NCI-H2227 (cell line): ENCODE measurements around the gene PPP4C.

Experiments used
- DNase-seq: peaks from one replicate; lab custom pipeline; 2025; ENCODE audit not compliant: unreplicated experiment; lab: John Stamatoyannopoulos, UW

PPP4C gene

GRCh38 chr16:30079480-30079879 is 3.7 kb downstream of the PPP4C start:
- DNase-seq = no peak

GRCh38 chr16:30082545-30083090 is 6.8 kb downstream of the PPP4C start:
- DNase-seq = no peak

GRCh38 chr16:30083216-30084055 is 7.6 kb downstream of the PPP4C start:
- no peak for DNase-seq

DNA sequence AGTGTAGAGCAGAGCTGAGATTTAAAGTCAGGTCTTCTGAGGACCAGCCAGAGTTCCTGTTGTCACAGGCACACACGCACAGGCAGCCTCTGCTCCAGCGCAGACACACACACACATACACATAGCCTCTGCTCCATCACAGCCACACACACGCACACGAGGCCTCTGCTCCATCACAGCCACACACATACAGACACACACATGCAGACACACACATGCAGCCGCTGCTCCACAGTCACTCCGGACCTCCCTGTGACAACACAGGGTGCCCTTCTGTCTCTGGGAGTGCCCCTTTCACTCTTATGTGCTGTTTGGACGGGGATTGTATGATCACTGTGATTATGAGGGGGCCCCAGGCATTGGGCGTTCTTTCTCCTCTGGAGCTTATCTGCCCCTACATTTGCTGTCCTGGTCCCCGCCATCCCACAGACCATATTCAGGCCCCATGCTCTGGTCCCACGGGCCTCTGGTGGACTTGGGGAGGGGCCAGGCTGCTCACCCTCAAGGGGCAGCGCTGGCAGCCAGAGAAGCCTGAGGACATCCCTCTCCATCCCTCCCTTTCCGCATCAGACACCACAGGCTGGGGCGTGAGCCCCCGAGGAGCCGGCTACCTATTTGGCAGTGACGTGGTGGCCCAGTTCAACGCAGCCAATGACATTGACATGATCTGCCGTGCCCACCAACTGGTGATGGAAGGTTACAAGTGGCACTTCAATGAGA is 8.5 kb downstream of the PPP4C start:
- DNase-seq = no peak

DNA sequence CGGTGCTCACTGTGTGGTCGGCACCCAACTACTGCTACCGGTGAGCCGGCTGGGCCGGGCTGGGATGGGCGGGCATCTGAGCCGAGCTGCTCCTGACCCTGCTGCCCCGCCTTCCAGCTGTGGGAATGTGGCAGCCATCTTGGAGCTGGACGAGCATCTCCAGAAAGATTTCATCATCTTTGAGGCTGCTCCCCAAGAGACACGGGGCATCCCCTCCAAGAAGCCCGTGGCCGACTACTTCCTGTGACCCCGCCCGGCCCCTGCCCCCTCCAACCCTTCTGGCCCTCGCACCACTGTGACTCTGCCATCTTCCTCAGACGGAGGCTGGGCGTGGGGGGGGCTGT is 9.0 kb downstream of the PPP4C start:
- DNase-seq = no peak

- no peak for DNase-seq
These were observed 9.5 kb downstream of the PPP4C start for GRCh38 chr16:30085247-30085646.

GRCh38 chr16:30085820-30086219 is 10.0 kb downstream of the PPP4C start:
- no peak for DNase-seq

DNA sequence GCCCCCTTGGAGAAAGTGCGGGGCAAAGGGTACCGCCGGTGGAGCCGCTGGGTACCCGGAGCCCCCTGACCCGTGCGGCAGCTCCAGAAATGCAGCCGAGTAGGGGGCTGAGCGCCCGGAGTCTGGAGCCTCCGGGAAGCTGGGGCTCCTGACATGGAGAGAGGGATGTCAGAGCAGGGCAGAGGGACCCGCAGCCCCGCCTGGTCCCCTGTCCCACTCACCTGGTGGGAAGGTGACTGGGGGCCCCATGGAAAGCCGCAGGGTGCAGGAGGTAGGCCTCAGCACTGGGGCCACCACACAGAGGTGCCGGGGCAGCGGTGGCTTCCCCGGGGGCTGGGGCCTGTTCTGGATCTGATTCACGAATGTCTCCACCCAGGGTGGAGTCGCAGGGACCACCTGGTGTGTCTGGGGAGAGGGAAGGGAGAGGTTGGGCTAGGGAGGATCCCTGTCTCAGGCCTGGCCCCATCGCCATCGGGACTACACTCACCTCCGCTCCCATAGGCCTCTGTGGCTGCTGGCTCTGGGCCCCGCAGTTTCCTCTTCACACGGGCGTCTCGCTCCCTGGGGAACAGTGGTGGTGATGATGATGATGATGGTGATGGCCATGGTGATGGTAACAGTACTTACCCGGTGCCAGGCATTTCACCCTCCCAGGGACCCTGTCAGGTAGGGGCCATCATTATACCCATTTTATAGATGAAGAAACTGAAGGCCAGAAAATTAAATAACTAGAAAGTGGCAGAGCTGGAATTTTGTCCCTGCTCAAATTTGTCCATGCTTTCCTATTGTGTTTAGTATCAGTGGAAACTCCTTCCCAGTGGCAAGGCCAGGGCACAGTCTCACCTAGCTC is 10.7 kb downstream of the PPP4C start:
- no peak for DNase-seq

- DNase-seq = no peak
These were observed 11.5 kb downstream of the PPP4C start for GRCh38 chr16:30087181-30087898.

DNA sequence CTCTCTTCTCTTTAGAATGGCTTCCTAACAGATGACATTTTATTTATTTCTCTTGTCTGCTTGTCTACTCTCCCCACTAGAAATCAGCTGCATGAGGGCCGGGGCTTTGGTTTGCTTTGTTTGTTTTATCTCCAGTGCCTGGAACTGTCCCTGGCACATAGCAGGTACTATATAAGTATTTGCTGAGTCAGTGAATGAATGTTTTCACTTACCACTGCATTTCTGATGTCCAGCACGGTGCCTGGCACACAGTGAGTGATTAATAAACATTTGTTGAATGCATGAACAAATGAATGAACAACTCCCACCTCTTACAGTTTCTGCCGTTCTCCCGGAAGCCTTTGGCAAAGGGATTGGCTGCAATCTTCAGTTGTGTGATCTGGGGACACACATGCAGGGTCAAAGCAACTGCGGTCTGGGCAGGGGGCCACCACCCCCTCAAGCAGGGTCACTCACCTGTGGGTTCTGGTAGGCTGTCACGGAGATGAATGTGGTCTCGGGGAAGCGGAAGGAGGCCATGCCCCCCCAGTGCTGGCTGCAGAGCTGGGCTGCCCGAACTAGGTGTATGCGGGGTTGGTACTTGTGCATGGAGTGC is 12.5 kb downstream of the PPP4C start:
- no peak for DNase-seq

DNA sequence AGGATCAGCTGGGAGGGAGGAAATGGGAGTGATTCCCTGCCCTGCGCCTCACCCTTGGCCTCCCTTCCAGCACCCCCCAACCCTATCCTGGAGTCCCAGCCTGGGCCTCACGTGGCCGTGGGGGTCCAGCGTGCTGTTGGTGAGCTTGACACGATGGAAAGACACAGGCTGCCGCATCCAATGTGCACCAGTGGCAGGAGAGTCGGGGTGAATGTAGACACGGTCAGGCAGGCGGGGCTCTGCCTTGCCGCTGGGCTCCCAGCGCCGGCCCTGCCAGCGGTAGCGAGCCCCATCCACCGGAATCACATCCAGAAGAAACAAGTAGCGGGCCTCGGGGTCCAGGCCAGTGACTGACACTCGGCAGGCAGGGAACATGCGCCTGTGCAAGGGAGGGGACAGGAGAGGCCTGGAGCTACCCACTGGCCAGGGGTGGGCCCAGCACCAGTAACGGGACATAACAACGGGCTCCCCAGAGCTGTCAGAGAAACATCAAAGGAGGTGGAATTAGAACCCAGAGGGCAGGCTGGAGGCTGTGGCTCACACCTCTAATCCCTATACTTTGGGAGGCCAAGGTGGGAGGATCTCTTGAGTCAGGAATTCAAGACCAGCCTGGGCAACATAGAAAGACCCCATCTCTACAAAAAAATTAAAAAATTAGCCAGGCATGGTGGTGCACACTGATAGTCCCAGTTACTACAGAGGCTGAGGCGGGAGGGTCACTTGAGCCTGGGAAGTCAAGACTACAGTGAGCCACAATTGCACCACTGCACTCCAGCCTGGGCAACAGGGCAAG is 13.2 kb downstream of the PPP4C start:
- DNase-seq = no peak

- no peak for DNase-seq
These were observed 15.0 kb downstream of the PPP4C start for GRCh38 chr16:30090610-30091331.

GRCh38 chr16:30091474-30092372 is 15.9 kb downstream of the PPP4C start, which contains the start of gene TBX6:
TSS of gene TBX6 (minus strand) at chr16:30091924. CDS start at chr16:30091193, 731 bp downstream.
- DNase-seq = peak; percentile 96

GRCh38 chr16:30092373-30093010 is 16.7 kb downstream of the PPP4C start:
- DNase-seq = peak; percentile 92

- no peak for DNase-seq
These were observed 18.9 kb downstream of the PPP4C start for GRCh38 chr16:30094541-30095165.

DNA sequence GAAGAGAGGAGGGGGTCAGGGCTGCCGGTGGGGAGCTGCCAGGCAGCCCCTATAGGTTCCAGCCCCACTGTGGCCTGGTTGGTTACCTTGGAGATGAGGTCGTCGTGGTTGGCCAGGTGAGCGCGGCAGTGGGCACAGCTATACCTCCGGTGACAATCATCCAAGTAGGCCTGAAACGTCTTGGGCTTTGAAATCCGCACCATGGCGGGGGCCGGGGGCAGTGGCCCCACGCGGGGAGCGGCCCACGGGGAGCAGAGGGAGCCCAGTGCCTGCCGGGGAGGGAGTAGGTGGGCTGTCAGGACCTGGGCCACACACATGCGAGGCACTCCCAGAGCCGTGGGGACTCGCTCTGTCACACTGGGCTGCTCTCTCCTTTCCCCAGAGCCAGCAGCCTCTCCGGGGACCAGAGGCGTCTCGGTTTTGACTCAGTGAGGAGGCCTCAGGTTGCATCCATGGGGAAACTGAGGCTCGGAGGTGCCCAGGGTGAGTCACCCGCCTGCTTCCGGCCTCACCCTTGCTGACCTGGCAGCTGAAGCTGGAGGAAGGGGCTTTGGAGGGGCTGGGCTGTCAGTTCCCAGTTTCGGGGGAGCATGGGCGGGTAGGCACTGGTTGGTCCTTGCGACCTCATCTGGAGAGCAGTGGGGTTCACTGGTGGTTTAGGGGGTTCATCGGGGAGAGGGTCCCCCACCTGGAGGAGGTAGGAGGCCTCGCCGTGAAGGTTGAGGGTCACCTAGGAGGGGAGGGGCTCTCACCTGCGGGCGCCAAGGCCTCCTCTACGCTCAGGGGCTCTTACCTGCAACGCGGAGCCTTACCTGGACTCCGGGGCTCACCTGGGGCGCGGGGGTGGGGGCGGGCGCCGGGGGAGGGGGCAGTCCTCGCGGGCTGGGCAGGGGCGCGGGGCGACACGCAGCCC is 19.6 kb downstream of the PPP4C start:
- DNase-seq = no peak
